HG03520 (cell line): ENCODE results near the gene ADGRB3.
"Not testable (repeated sequence)": the region's sequence is repeated elsewhere in the genome, so short reads cannot be mapped to it uniquely, and the experiment has no call there.

Experiments
- ATAC-seq: cut with Tn5 transposase; IDR thresholded peaks from one replicate; pipeline ENCODE4 v1.9.1; 2021; ENCODE audit warnings: mild to moderate bottlenecking, moderate library complexity; ENCODE audit not compliant: unreplicated experiment

Gene ADGRB3

DNA sequence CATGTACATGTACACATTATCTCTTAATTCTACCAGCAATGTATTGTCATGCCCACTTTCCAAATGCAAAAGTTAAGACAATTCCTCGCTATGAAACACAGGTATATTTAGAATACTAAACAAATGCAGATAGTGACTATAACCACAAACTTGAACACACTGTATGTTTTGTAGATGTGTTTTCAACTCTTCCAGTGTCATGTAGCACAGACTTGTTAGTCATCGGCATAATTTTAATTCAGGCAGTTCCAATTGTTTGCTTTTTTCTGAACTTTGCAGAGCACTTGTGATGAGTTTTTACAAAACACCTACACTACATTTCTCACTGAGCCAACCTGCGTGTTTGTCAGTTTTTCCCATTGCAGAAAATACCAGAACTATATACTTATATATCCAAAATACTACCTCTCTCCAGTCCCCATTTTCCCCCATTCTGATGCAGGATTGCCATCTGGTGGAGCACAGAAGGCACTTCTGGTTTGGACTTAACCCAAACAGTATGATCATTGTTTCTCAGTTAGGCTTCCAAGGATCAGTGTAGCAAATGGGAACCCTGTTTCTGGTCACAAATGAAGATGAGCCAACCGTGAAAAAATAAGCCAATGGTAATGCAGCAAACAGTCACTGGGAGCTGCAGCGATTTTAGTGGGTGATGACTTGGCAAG, 143.4 kb downstream of the ADGRB3 start:
- ATAC-seq, result no peak

DNA sequence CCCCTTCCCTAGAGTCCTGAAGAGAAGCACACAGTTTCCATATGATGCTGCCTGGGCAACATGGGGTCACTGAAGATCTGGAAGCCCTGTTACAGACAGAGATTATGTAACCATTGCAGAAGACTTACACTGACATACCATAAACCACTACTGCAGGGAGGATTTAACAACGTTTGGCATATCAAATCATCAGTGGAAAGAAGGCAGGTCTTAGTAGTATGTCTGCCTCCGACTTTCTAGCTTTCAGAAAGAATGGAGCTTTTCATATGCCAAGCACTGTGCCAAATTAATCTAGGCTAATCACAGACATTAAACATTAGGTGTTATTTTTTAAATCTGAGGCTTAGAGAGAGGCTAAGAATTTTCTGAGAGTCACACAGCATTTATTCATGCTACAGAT, 144.3 kb downstream of the ADGRB3 start:
- no peak for ATAC-seq

DNA sequence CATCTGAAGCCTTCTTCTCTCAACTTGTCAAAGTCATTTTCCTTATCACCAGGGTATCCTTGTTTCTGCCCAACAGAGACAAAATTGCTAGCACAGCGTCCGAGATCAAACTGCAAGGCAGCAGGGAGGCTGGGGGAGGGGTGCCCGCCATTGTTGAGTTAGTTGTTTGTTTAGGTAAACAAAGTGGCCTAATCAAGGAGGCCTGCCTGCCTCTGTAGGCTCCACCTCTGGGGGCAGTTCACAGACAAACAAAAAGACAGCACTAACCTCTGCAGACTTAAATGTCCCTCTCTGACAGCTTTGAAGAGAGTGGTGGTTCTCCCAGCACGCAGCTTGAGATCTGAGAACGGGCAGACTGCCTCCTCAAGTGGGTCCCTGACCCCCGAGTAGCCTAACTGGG, 155.0 kb downstream of the ADGRB3 start:
- ATAC-seq, result not testable (repeated sequence)

DNA sequence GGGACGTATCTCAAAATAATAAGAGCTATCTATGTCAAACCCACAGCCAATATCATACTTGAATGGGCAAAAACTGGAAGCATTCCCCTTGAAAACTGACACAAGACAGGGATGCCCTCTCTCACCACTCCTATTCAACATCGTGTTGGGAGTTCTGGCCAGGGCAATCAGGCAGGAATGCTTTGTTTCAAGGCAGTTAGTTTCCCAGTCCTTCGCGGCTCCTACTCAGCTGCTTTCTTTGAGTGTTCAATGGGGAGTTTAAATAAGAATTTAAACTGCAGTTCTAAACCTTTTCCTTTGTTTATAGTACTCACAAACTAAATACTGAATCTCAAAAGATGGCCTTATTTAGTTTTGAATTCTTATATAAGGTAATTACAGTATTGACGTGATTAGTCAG, 179.9 kb downstream of the ADGRB3 start:
- ATAC-seq, result not testable (repeated sequence)

DNA sequence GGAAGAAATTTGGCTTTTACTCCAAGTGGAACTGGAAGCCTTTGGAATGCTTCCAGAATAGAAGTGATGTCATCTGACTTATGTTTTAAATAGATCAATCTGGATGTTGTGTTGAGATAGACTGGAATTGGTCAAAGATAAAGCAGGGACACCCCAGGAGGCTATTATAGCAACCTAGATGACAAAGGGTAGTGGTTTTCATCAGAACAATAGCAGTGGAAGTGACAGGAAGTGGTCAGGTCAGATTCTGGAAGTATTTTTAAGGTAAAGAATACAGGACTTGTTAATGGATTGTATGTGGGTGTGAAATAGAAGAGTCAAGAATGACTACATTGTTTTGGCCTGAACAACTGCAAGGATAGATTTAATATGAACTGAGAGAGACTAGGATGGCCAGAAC, 191.4 kb downstream of the ADGRB3 start:
- no peak for ATAC-seq

DNA sequence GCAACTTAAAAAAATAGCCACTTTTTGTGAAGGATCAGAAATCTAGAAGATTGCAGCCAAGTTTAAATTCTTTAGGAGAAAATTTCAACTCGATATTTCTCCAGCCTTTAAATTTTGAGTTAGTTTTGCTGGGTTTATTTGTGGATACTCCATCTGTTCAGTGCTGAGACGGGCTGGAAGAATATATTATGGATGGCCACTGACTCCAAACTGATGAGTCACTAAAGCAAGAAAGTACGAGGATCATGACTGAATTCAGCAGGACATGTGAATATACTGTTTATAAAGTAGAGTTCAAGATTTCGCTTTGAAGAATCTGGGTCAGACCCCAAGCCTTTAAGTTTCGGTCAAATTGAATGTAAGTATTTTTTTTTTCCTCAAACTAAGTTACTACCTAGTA, 199.5 kb downstream of the ADGRB3 start:
- no peak for ATAC-seq

DNA sequence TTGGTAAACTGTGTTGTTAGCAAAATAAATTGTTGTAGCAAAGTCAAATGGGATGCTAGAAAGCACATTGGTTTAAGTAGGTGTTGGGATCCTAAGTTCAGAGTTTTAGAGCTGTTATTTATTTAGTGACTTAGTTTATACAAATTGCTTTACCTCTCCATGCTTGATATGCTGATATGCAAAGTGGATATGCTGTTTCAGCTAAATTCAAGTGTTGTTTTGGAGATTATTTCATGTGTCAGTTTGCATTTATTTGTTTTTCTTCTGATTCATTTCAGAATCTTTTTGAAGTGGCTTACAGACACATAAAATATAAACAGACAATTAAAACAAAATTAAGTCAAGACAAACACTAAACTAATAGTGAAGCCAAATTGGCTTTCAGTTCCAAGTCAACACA, 203.5 kb downstream of the ADGRB3 start:
- ATAC-seq, result no peak

DNA sequence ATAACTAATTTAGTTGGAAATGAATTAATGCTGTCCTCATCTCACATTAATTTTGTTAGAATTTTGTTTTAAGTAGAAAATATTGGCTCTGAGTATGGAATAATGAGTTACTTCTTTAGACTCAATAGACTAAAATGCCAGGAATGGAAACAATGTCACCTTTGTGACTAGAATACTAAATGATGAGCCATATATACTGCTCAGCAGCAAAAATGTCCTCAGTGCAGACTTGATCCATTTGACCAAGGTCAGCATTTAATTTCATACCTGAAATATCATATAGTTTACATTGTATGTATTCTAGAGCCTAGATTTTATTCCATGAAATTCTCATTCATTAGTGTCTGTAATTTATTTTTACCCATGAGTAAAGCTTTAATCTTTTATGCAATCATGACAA, 217.7 kb downstream of the ADGRB3 start:
- no peak for ATAC-seq

DNA sequence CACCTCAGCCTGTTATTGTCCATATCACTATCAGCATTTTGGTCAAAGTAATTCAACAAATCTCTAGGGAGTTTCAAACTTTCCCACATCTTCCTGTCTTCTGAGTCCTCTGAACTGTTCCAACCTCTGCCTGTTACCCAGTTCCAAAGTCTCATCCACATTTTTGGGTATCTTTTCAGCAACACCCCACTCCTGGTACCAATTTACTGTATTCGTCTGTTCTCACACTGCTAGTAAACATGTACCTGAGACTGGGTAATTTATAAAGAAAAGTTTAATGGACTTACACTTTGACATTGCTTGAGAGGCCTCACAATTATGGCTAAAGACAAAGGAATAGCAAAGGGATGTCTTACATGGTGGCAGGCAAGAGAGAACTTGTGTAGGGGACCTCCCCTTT, 224.2 kb downstream of the ADGRB3 start:
- ATAC-seq, result no peak

DNA sequence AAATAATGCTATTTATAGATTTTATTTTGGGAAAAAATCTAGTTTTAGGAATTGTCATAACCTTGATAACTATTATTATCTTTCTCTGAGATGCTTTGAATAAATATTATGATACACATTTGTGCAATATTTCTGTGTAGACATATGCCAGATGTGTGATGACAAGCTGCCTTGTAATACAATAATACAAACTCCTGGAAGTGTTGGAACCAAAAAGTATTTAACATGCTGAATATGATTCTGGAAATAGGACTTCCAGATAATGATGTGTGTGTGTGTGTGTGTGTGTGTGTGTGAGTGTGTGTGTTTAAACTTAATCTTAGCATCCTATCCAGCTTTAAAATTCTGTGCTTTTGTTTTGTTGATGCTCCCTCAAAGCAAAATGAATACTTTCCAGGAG, 233.6 kb downstream of the ADGRB3 start:
- ATAC-seq, result no peak

DNA sequence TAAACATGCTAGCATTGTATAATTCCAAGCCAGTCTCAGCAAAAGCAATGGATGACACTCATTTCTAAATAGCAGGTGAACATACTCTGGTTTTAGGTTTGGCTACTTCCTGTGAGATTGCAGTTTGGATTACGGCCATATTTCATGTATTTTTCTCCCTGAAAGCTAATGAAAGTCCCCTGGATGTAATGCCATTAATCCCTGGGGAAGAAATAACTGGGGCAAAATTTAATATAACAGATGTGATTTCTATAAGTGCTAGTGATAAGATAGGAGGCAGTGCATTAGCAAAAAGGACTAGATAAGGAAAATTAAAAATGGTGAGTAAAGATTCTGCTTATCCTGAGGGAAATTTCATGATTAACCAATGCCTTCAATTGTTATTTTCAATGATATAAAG, 238.2 kb downstream of the ADGRB3 start:
- no peak for ATAC-seq

DNA sequence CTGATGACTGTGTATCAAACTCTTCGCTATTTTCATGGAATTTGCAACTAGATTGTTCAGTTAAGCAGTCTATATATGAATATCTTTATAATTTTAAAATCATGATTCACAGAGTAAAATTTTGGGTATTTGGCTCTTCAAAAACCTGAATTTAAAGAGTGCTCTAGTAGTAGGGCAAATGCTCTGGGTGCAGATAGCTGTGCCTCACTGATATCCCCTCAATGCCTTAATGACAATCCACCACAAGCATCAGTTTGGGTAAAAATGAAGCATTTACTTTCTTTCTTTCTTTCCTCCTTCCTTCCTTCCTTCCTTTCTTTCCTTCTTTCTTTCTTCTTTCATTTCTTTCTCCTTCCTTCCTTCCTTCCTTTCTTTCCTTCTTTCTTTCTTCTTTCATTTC, 239.7 kb downstream of the ADGRB3 start:
- no peak for ATAC-seq

DNA sequence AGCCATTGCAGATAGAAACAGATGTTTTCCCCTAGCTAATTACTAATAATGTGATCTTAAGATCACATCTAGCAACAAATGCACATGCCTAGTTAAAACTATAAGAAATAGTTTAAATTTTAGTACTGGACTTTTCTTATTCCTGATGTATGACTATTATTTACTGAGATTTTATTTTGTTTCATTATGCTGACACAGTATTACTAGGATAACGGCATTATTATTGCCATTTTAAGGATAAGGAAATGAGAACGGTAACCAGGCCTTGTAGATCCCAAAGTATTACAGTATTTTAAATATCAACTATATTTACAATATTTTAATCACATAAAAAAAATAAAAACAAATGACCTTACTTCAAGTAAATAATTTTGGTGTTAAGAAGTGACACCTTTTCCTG, 240.3 kb downstream of the ADGRB3 start:
- ATAC-seq, result no peak

DNA sequence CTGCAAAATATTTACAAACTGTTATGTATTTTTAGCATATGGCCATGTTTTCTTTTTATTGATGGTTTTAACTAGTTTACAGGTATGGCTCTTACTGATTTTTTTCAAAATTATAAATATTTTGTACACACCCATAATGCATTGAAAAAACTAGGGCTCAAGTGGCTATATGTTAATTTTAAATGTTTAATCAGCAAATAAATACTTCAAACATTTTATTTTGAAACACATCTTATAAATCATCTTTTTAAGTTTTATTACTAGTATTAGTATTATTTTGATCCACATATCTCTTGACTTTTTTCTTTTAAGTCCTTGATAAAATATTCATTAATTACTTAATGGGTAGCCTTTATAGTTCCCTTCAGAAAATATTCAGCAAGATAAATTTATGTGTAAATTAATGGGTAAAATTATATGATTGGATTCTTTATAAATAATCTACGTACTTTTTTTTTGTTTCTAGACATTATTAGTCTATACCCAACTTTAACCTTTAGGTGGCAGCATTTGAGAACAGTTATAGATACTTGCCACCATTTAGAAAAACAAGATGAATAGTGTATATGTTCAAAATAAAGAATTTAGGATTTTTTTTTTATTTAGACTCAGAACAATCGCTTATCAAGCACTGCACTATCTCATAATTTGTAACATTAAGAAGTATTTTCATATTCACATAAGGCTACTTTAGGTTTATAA, 241.9 kb downstream of the ADGRB3 start:
- ATAC-seq, result no peak

DNA sequence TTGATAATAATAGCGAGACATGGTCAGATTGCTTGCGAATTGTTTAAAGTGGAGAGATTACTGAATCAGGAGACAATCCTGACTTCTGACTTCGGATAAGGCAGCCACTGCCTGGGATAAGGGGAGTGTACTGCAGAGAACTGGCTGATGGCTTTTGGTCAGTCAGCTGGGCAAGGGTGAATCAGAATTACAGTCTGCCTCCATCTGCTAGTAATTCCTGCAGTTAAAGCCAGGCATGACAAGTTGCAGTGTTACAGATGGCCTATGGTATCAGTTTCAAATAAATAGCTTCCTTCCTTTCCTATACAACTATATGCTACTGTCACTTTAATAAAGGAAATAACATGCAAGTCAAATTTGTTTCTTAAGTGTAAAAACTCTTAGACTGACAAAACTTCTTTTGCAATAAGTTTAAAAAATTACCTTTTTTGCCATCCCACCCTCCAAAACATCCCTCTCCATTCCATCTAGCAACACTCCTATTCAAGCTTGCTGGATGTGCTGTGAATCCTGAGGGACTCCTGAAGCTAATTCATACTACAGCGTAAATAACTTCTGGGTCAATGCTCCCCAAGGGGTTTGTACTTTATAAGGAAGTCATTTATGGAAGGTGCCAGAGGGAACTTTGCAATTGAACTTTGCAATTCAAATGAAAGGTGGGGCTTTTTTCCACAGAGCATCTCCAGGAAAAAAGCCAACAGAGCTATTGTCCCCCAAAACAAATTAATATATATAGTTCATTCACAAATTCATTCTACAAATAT, 245.2 kb downstream of the ADGRB3 start:
- ATAC-seq, result no peak

DNA sequence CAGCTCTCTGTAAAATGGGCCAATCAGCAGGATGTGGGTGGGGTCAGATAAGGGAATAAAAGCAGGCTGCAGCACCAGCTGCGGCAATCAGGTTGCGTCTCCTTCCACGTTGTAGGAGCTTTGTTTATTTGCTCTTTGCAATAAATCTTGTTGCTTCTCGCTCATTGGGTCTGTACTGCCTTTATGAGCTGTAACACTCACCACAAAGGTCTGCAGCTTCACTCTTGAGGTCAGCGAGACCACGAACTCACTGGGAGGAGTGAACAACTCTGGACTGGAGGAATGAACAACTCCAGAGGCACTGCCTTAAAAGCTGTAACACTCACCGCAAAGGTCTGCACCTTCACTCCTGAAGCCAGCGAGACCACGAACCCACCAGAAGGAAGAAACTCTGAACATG, 248.2 kb downstream of the ADGRB3 start:
- not testable (repeated sequence) for ATAC-seq

DNA sequence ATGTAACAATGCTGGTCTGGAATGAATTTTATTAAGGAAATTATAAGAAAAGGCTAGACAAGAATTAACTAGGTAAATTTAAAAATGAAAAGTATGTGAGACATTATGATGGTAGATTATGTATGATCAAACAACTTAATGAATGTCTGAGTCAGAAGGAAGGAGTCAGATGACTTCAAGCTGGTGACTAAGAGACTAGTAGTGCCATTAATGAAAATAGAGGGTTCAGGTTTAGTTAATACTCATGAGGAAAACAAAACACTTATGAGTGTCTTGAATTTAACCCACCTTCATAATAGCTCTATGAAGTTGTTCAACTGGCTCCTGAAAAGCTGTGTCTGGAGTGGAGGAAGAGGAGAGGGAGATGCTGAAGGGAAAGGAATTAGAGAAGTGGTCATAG, 256.3 kb downstream of the ADGRB3 start:
- ATAC-seq, result no peak

DNA sequence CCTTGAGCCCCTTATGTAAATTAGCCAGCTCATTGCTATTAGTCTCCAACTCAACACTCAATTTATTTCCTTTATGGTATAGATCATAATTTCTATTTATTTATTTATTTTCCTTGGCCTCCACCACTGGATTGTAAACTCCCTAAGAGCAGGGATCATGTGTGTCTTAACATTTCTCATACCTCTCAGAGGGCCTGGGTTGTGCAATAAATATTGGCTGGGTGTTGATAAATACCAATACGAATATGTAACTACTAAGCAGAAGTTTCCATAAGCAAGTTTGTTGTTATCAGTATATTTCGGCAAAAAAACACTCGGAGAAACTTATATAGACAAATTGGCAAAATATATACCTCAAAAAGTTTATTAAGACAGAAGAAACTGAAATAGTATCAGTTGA, 257.4 kb downstream of the ADGRB3 start:
- no peak for ATAC-seq

DNA sequence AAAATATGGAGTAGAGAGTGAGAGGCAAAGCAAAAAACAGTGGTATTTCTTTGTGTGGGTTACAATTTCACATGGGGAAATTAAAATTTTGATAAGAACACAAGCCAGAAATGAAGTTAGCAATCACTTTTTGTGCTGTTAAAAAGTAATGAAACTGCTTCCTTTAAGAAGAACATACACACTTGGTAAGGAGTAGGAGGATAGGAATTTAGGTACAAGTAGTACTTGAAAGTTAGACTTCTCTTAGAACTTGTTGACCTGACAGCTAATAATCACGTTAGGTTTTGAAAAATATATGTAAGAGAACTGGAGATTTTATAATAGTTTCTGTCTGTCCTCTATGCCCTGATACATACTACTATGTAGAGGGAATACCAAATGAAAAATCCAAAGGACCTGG, 260.8 kb downstream of the ADGRB3 start:
- no peak for ATAC-seq

DNA sequence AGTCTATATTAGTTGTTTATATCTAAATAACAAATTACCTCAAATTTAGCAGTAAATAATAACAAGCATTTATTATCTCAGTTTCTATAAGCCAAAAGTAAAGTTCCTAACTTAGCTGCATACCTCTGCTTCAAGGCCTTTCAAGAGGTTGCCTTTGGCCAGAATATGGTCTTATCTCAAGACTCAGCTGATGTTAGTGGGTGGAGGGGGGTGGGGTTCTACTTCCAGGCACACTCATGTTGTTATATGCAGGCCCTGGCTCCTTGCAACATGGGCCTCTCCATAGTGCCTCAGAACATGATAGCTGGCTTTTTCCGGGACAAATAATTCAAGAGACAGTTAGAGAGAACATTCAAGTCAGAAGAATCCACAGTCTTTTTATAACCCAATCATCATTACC, 266.0 kb downstream of the ADGRB3 start:
- no peak for ATAC-seq

DNA sequence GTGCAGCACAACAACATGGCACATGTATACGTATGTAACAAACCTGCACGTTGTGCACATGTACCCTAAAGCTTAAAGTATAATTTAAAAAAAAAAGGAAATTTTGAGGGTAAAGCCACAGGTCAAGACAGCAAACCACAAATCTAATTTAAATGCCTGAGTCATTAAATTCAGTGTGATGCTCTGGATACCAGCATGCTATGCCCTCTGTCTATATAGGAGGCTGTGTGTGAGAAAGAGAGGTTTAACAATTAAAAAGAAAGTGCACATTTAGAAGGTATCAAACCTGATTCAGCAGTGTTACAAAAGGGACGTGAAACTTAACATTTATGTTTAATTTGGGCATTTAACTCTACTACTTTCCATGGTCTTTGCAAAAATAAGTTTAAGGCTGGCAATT, 276.3 kb downstream of the ADGRB3 start:
- no peak for ATAC-seq

DNA sequence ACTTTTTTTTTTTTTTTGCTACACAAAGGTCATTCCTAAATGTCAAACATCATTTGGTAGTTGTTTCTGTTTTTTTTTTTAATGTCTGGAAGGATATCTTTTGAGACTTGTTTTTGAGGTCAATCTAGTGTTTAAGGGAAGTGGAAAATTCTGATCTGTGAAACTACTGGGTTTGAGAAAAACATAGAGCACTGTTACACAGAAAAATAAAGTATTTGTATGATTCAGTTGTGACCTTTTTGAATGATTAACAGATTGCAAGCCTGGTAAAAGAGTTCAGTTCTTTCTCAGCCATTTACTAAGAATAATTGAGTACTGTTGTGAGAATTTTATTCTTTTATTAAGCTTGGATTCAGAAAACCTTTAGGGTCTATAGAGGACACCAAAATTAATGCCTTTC, 276.7 kb downstream of the ADGRB3 start:
- no peak for ATAC-seq
